Esophagus squamous epithelium (tissue), 5 donors: ENCODE measurements around the gene B4GALT3. TPM values are rescaled to one million over a fixed set of nuclear protein-coding genes. Genes with fewer than 3 reads are reported as not detected.

Source experiments
- DNase-seq: peaks from one replicate; lab custom pipeline; 2025; lab: John Stamatoyannopoulos, UW
- H3K27ac ChIP-seq, 4 donors: fragments of 200-600 bp; sonication (generic); one replicate each; pipeline ENCODE4 v1.5.1; 2016 to 2019; ENCODE audit warnings: mild to moderate bottlenecking in 1 of 4
- H3K27me3 ChIP-seq, 4 donors: fragments of 200-600 bp; sonication (generic); 1 replicate in 3 of 4; 2 replicates in 1 of 4; pipeline versions ENCODE4 v1.5.1 to v1.6.0; 2017 to 2021; ENCODE audit warnings: antibody characterized with exemption in 1 of 4
- H3K36me3 ChIP-seq, 3 donors: fragments of 200-600 bp; sonication (generic); one replicate each; pipeline ENCODE4 v1.5.1; 2016 to 2019
- H3K4me1 ChIP-seq, 3 donors: fragments of 200-600 bp; sonication (generic); one replicate each; pipeline ENCODE4 v1.5.1; 2017 to 2019
- H3K4me3 ChIP-seq, 4 donors: fragments of 200-600 bp; sonication (generic); 1 replicate in 3 of 4; 2 replicates in 1 of 4; pipeline ENCODE4 v1.5.1; 2016 to 2019; ENCODE audit warnings: mild to moderate bottlenecking in 2 of 4, moderate library complexity in 1 of 4
- H3K9me3 ChIP-seq, 3 donors: fragments of 200-600 bp; sonication (generic); one replicate each; pipeline ENCODE4 v1.5.1; 2016 to 2019
- CTCF ChIP-seq, 6 experiments: fragments of 450-650 bp in 4 of 6; fragments of 200-600 bp in 2 of 6; sonication (generic) in 2 of 6; IDR thresholded peaks; one replicate each; pipeline ENCODE4 v1.5.1; 2016 to 2019; ENCODE audit warnings: antibody characterized with exemption in 6 of 6, mild to moderate bottlenecking in 4 of 6, moderate library complexity in 4 of 6
- POLR2A ChIP-seq, 4 donors: fragments of 450-650 bp; IDR thresholded peaks; one replicate each; pipeline ENCODE4 v1.6.1; 2017; ENCODE audit warnings: antibody characterized with exemption in 4 of 4, mild to moderate bottlenecking in 4 of 4, moderate library complexity in 3 of 4
- WGBS, 2 donors: methylation state at CpG; one replicate each; pipeline ENCODE4 v1.1.5; 2018; 5-methylcytosine and 5-hydroxymethylcytosine counted together
- intact Hi-C: fragments of 100-400 bp; cut with DNase I; formaldehyde crosslinking; loops from one replicate; pipeline ENCODE4 v1.15.0; 2022
- small RNA-seq, 4 donors: library from RNA; depleted of rRNA; stranded (forward); fragments of <200 nt; gene quantifications; one replicate each; pipeline ENCODE3, GENCODE V24; 2016
- total RNA-seq, 4 donors: library from RNA; depleted of rRNA; stranded (reverse); fragments of >200 nt; gene quantifications; one replicate each; pipeline ENCODE4 v1.1.0, GENCODE V29; 2016
- donor health status: DM: yes; HTN: yes; CAD: no.

B4GALT3 gene
- total RNA-seq, 4 donors from 2014 or later: 16.1 to 29.9 (median 18.1) TPM

DNA sequence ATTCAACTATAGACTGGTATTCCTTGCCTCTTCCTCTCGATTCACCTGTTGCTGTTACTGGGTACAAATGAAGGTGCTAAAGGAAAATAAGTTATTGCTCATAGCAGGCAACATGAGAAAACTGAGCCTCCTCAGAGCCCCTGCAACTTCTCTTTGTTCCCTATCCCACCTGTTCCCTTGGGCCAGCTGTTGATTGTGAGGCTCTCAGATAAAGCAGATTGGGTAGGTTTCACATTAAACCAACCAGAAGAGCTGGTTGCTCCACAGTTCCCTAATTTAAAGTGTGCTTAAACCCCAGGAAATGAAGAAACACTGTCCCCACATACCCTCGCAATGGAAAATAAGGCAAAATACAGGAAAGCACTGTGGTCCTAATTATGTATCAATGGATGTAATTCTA is 49.7 kb downstream of the B4GALT3 start:
- TF ChIP-seq POLR2A (IDR thresholded peaks at IDR 0.05): no peak
- no peak for TF ChIP-seq CTCF (IDR thresholded peaks at IDR 0.05)
- intact Hi-C loops: no loop called here
- H3K4me3 ChIP-seq: no peak overlapping the region
- no peaks in the 10 kb centered on the region for H3K27me3 ChIP-seq
- no peaks in the 10 kb centered on the region for H3K9me3 ChIP-seq
- H3K27ac ChIP-seq: no peak overlapping the region
- DNase-seq: no peak
- WGBS, 2 donors: 74 to 77% methylated on average over 2 of the region's 2 CpGs
- H3K4me1 ChIP-seq: peaks cover 10 to 53% (median 18%) of the 10 kb centered on the region in 3 donors
- H3K36me3 ChIP-seq: peaks cover 4 to 81% (median 39%) of the 10 kb centered on the region in 3 donors

DNA sequence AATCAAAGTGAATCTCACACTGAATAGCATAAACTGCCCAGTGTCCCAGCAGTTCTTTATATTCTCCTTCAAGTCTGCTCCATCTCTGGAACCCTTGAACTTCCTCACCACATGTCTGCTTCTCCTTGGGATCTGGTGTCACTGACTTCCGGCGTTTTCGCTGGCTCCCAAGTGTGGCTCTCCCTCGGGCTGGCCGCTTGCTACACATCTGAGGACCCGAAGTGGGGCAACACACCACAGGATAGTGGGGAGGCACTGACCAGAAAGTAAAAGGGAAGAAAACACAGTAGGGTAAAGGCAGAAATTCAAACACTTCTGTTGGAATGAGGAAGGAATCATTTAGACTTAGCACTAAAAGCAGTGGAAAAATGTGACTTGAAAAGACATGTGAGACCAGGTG is 54.3 kb downstream of the B4GALT3 start:
- intact Hi-C loops: no loop called here
- no peak for TF ChIP-seq CTCF (IDR thresholded peaks at IDR 0.05)
- no peak overlapping the region for H3K4me3 ChIP-seq
- H3K27me3 ChIP-seq: no peaks in the 10 kb centered on the region
- H3K9me3 ChIP-seq: no peaks in the 10 kb centered on the region
- peaks cover 17 to 39% (median 21%) of the 10 kb centered on the region in 3 donors for H3K4me1 ChIP-seq
- H3K27ac ChIP-seq: no peak overlapping the region
- WGBS, 2 donors: 85% methylated on average over 6 of the region's 6 CpGs; no CpG with 5 or more reads in 1 of the 2 donors
- DNase-seq: no peak
- H3K36me3 ChIP-seq: peaks cover 18 to 82% (median 46%) of the 10 kb centered on the region in 3 donors

GRCh38 chr1:161121834-161122233 is 55.5 kb downstream of the B4GALT3 start:
- intact Hi-C loops: no loop called here
- TF ChIP-seq POLR2A (IDR thresholded peaks at IDR 0.05): no peak
- TF ChIP-seq CTCF (IDR thresholded peaks at IDR 0.05): no peak

More at GRCh38 chr1:161121834-161122233, 55.5 kb downstream of the B4GALT3 start:
- no peak overlapping the region for H3K4me3 ChIP-seq
- peaks cover 18 to 71% (median 41%) of the 10 kb centered on the region in 3 donors for H3K36me3 ChIP-seq
- DNase-seq: no peak
- WGBS, 2 donors: 68 to 69% methylated on average over 3 to 4 of the region's 4 CpGs
- H3K9me3 ChIP-seq: no peaks in the 10 kb centered on the region
- no peaks in the 10 kb centered on the region for H3K27me3 ChIP-seq
- H3K4me1 ChIP-seq: peaks cover 21 to 32% (median 22%) of the 10 kb centered on the region in 3 donors
- H3K27ac ChIP-seq: no peak overlapping the region

Small RNA genes within 50 kb of the gene (small RNA-seq; reads per million reads assigned to genes)
- gene RF01225: 0 reads per million in 4 donors

Other genes starting within 250 kb of the B4GALT3 start
- gene ITLN2, start 222.7 kb downstream of the B4GALT3 start, total RNA-seq: not detected
- 100 to 1,000 TPM in 1 of 4 donors, 10 to 100 TPM in 3; 84.9 to 108 (median 94.2) TPM for gene F11R, start 156.4 kb downstream of the B4GALT3 start, total RNA-seq
- gene TSTD1, start 138.5 kb downstream of the B4GALT3 start, total RNA-seq: 10 to 100 TPM; 69.3 to 99.0 (median 91.4) TPM
- gene USF1, start 131.5 kb downstream of the B4GALT3 start, total RNA-seq: 10 to 100 TPM; 35.9 to 55.7 (median 49.4) TPM
- 10 to 100 TPM in 2 of 4 donors, 1 to 10 TPM in 2; 2.9 to 13.5 (median 7.4) TPM for gene ARHGAP30, start 107.6 kb downstream of the B4GALT3 start, total RNA-seq
- 100 to 1,000 TPM in 2 of 4 donors, 10 to 100 TPM in 2; 52.7 to 161 (median 96.2) TPM for gene NECTIN4, start 87.9 kb downstream of the B4GALT3 start, total RNA-seq
- gene KLHDC9, start 79.1 kb downstream of the B4GALT3 start, total RNA-seq: 1 to 10 TPM in 3 of 4 donors, under 1 TPM in 1; 0.31 to 2.7 (median 1.7) TPM
- 10 to 100 TPM; 27.0 to 59.2 (median 45.3) TPM for gene PFDN2, start 59.5 kb downstream of the B4GALT3 start, total RNA-seq
- 10 to 100 TPM; 16.9 to 28.6 (median 22.1) TPM for gene NIT1, start 59.4 kb downstream of the B4GALT3 start, total RNA-seq
- gene DEDD, start 44.8 kb downstream of the B4GALT3 start, total RNA-seq: 10 to 100 TPM; 16.6 to 32.8 (median 27.2) TPM
- 10 to 100 TPM; 68.3 to 79.9 (median 76.7) TPM for gene UFC1, start 23.5 kb downstream of the B4GALT3 start, total RNA-seq
- gene USP21, start 18.0 kb downstream of the B4GALT3 start, total RNA-seq: 10 to 100 TPM; 12.1 to 20.4 (median 17.0) TPM
- 10 to 100 TPM in 2 of 4 donors, 1 to 10 TPM in 2; 5.8 to 28.8 (median 11.7) TPM for gene PPOX, start 11.1 kb downstream of the B4GALT3 start, total RNA-seq
- 1 to 10 TPM; 1.3 to 2.6 (median 1.8) TPM for gene ADAMTS4, start 21.5 kb upstream of the B4GALT3 start, total RNA-seq
- gene NDUFS2, start 24.9 kb upstream of the B4GALT3 start, total RNA-seq: 100 to 1,000 TPM in 2 of 4 donors, 10 to 100 TPM in 2; 77.7 to 140 (median 93.7) TPM
- gene FCER1G, start 37.8 kb upstream of the B4GALT3 start, total RNA-seq: 10 to 100 TPM in 2 of 4 donors, 1 to 10 TPM in 2; 1.6 to 50.4 (median 25.4) TPM
- gene APOA2, start 46.1 kb upstream of the B4GALT3 start, total RNA-seq: not detected
- gene TOMM40L, start 48.6 kb upstream of the B4GALT3 start, total RNA-seq: 10 to 100 TPM in 2 of 4 donors, 1 to 10 TPM in 2; 7.6 to 23.9 (median 10.2) TPM
- not detected for gene NR1I3, start 60.7 kb upstream of the B4GALT3 start, total RNA-seq
- 10 to 100 TPM in 2 of 4 donors, 1 to 10 TPM in 2; 6.9 to 52.7 (median 9.6) TPM for gene PCP4L1, start 81.2 kb upstream of the B4GALT3 start, total RNA-seq
- 1 to 10 TPM in 2 of 4 donors, under 1 TPM in 2; 0.75 to 1.4 (median 1.1) TPM for gene MPZ, start 132.5 kb upstream of the B4GALT3 start, total RNA-seq
- 100 to 1,000 TPM in 2 of 4 donors, 10 to 100 TPM in 2; 32.2 to 138 (median 70.1) TPM for gene SDHC, start 136.9 kb upstream of the B4GALT3 start, total RNA-seq
- not detected for gene CFAP126, start 190.4 kb upstream of the B4GALT3 start, total RNA-seq